ENCODE results near the gene SMPDL3B.
"Not testable (repeated sequence)": the region's sequence is repeated elsewhere in the genome, so short reads cannot be mapped to it uniquely, and the experiment has no call there.

The SMPDL3B gene

GRCh38 chr1:27971674-27972073 lies 36.9 kb downstream of the SMPDL3B start:
- DNase-seq: no peak

GRCh38 chr1:27972141-27972540 lies 37.3 kb downstream of the SMPDL3B start:
- no peak for DNase-seq

- DNase-seq: no peak
These were observed 39.1 kb downstream of the SMPDL3B start for GRCh38 chr1:27973771-27974416.

GRCh38 chr1:27974417-27974781 lies 39.6 kb downstream of the SMPDL3B start:
- no peak for DNase-seq

- DNase-seq: peak in 3 of 6 experiments; percentile 45 to 62 (median 59)
These were observed 44.5 kb downstream of the SMPDL3B start for GRCh38 chr1:27979151-27979858.

- no peak for DNase-seq
These were observed 45.0 kb downstream of the SMPDL3B start for GRCh38 chr1:27979859-27980201.

- no peak for DNase-seq
These were observed 45.5 kb downstream of the SMPDL3B start for GRCh38 chr1:27980216-27980845.

GRCh38 chr1:27981145-27981544 lies 46.3 kb downstream of the SMPDL3B start:
- no peak for DNase-seq

GRCh38 chr1:27990920-27991537 lies 56.2 kb downstream of the SMPDL3B start:
- no peak for DNase-seq

- peak; percentile 17 to 59 (median 34) for DNase-seq
These were observed 57.5 kb downstream of the SMPDL3B start for GRCh38 chr1:27992276-27992675.

GRCh38 chr1:27993241-27993640 lies 58.4 kb downstream of the SMPDL3B start:
- DNase-seq: peak in 2 of 6 experiments; percentile 5 to 22

GRCh38 chr1:27994060-27994459 lies 59.3 kb downstream of the SMPDL3B start:
- DNase-seq: no peak

- not testable (repeated sequence) for DNase-seq
These were observed 59.7 kb downstream of the SMPDL3B start for GRCh38 chr1:27994526-27994925.

GRCh38 chr1:27999055-27999454 lies 64.3 kb downstream of the SMPDL3B start:
- no peak for DNase-seq

GRCh38 chr1:28002600-28002999 lies 67.8 kb downstream of the SMPDL3B start:
- no peak for DNase-seq

- DNase-seq: not testable (repeated sequence)
These were observed 68.3 kb downstream of the SMPDL3B start for GRCh38 chr1:28003117-28003516.
